Suprapubic skin (tissue), 4 donors: ENCODE data around the gene NT5C1B.

Experiments
- EP300 ChIP-seq: sonication (generic); formaldehyde crosslinking; IDR thresholded peaks from one replicate; pipeline ENCODE4 v1.6.1; 2017; ENCODE audit warnings: antibody characterized with exemption
- POLR2A ChIP-seq, 2 donors: fragments of 450-650 bp; IDR thresholded peaks; one replicate each; pipeline ENCODE4 v1.6.1; 2017; ENCODE audit warnings: antibody characterized with exemption in 2 of 2, mild to moderate bottlenecking in 2 of 2, moderate library complexity in 2 of 2
- POLR2AphosphoS5 ChIP-seq, 3 donors: sonication (generic); formaldehyde crosslinking; IDR thresholded peaks; one replicate each; pipeline ENCODE4 v1.6.1; 2017; ENCODE audit warnings: antibody characterized with exemption in 3 of 3
- TF ChIP-seq, protein P1 (sequence below), 2 donors: fragments of 200-600 bp in 1 of 2; fragments of 450-650 bp in 1 of 2; sonication (generic) in 1 of 2; IDR thresholded peaks; one replicate each; pipeline ENCODE4 v1.5.1; 2016 to 2019; ENCODE audit warnings: antibody characterized with exemption in 2 of 2, mild to moderate bottlenecking in 1 of 2, moderate library complexity in 1 of 2

DNA sequence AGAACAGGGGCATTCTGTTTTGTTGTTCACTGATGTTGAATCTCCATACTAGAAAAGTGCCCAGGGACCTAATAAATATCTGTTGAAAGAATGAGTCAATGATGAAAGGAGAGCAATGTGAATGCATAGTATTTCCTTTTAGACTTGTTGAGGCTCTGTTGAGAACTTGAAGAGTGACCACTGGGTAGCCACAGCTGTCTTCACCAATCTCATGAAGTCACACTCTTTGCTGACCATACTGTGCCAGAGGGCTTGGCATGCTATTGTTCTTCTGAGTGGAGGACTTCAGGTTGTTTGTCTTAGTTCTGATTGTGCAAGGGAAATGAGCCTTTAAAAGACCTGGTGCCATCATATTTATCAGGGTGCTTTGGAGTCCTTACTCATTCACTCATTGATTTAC, 41.6 kb upstream of the NT5C1B start:
- TF ChIP-seq, protein P1, sequence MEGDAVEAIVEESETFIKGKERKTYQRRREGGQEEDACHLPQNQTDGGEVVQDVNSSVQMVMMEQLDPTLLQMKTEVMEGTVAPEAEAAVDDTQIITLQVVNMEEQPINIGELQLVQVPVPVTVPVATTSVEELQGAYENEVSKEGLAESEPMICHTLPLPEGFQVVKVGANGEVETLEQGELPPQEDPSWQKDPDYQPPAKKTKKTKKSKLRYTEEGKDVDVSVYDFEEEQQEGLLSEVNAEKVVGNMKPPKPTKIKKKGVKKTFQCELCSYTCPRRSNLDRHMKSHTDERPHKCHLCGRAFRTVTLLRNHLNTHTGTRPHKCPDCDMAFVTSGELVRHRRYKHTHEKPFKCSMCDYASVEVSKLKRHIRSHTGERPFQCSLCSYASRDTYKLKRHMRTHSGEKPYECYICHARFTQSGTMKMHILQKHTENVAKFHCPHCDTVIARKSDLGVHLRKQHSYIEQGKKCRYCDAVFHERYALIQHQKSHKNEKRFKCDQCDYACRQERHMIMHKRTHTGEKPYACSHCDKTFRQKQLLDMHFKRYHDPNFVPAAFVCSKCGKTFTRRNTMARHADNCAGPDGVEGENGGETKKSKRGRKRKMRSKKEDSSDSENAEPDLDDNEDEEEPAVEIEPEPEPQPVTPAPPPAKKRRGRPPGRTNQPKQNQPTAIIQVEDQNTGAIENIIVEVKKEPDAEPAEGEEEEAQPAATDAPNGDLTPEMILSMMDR (IDR thresholded peaks at IDR 0.05), result no peak
- TF ChIP-seq POLR2A (IDR thresholded peaks at IDR 0.05) (no peak), EP300 (no peak), POLR2AphosphoS5 (IDR thresholded peaks at IDR 0.05) (no peak)
